ENCODE data around the gene KRT28.

DNA sequence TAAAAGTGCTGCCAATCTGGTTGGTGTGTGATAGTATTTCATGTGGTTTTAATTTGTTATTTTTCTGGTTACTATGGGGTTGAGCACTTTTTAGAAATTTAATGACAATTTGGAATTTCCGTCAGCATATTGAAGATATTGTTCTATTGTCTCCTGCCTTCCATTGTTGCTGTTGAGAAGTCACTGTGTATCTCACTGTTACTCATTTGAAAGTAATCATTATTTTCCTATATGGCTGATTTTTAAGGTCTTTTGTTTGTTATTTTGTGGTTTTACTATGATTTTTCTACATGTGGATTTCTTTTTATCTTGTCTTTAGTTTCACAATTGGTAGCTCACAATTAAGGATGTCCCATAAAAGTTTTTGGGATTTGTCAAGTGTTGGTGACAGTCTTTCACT is 36.0 kb downstream of the KRT28 start:
- TF ChIP-seq, protein P1, sequence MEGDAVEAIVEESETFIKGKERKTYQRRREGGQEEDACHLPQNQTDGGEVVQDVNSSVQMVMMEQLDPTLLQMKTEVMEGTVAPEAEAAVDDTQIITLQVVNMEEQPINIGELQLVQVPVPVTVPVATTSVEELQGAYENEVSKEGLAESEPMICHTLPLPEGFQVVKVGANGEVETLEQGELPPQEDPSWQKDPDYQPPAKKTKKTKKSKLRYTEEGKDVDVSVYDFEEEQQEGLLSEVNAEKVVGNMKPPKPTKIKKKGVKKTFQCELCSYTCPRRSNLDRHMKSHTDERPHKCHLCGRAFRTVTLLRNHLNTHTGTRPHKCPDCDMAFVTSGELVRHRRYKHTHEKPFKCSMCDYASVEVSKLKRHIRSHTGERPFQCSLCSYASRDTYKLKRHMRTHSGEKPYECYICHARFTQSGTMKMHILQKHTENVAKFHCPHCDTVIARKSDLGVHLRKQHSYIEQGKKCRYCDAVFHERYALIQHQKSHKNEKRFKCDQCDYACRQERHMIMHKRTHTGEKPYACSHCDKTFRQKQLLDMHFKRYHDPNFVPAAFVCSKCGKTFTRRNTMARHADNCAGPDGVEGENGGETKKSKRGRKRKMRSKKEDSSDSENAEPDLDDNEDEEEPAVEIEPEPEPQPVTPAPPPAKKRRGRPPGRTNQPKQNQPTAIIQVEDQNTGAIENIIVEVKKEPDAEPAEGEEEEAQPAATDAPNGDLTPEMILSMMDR (IDR thresholded peaks at IDR 0.05; ENCODE audit: low read depth, low read length), result no peak
- no peak for TF ChIP-seq EZH2phosphoT487 (IDR thresholded peaks at IDR 0.05; ENCODE audit: low read depth)
